Keratinocyte (primary cell): ENCODE data around the gene PER1. TPM values are rescaled to one million over a fixed set of nuclear protein-coding genes. Genes with fewer than 3 reads are reported as not detected.

Experiments used
- DNase-seq: peaks from one replicate; pipeline ENCODE4 v3.0.0-alpha.2; 2011; ENCODE audit warnings: low read depth, missing footprints, low spot score
- FAIRE-seq: peaks from 2 replicates; lab custom pipeline; 2011; peaks lifted over from hg19 to GRCh38; lab: Jason Lieb, UNC
- H2AFZ ChIP-seq: 2 replicates; pipeline ENCODE4 v1.6.0; 2012; ENCODE audit warnings: low read length, control low read depth, inconsistent platforms; ENCODE audit not compliant: control insufficient read depth
- H3K27ac ChIP-seq: 2 replicates; pipeline ENCODE4 v1.5.1; 2011; ENCODE audit warnings: low read length; ENCODE audit not compliant: control insufficient read depth, insufficient read depth
- H3K27me3 ChIP-seq: 3 replicates; pipeline ENCODE4 v1.6.0; 2011; ENCODE audit warnings: low read length; ENCODE audit not compliant: control insufficient read depth, insufficient read depth; ENCODE audit errors: extremely low read depth
- H3K36me3 ChIP-seq, 2 experiments: 2 replicates in 1 of 2; 3 replicates in 1 of 2; pipeline ENCODE4 v1.5.1; 2011; ENCODE audit warnings: low read length in 2 of 2, mild to moderate bottlenecking in 1 of 2; ENCODE audit not compliant: control insufficient read depth in 2 of 2, insufficient read depth in 2 of 2; ENCODE audit errors: extremely low read depth in 1 of 2
- H3K4me1 ChIP-seq: 3 replicates; pipeline ENCODE4 v1.5.1; 2011; ENCODE audit warnings: low read length; ENCODE audit not compliant: control insufficient read depth, insufficient read depth; ENCODE audit errors: extremely low read depth
- H3K4me2 ChIP-seq: 3 replicates; pipeline ENCODE4 v1.6.0; 2011; ENCODE audit warnings: low read depth, low read length; ENCODE audit not compliant: control insufficient read depth, insufficient read depth; ENCODE audit errors: extremely low read depth
- H3K4me3 ChIP-seq, 3 experiments: fragments of 200-600 bp in 1 of 3; sonication (generic) in 1 of 3; 2 replicates in 2 of 3; 3 replicates in 1 of 3; pipeline ENCODE4 v1.5.1; 2011 to 2016; ENCODE audit warnings: low read length in 3 of 3, mild to moderate bottlenecking in 3 of 3, control low read depth in 2 of 3, inconsistent platforms in 1 of 3, low read depth in 1 of 3, mixed read lengths in 1 of 3, mixed run types in 1 of 3, moderate library complexity in 1 of 3; ENCODE audit not compliant: control insufficient read depth in 2 of 3, insufficient read depth in 2 of 3; ENCODE audit errors: extremely low read depth in 1 of 3
- H3K79me2 ChIP-seq: 2 replicates; pipeline ENCODE4 v1.6.0; 2012; ENCODE audit warnings: low read length; ENCODE audit not compliant: control insufficient read depth, insufficient read depth
- H3K9ac ChIP-seq: 3 replicates; pipeline ENCODE4 v1.6.0; 2011; ENCODE audit warnings: low read length; ENCODE audit not compliant: control insufficient read depth, insufficient read depth; ENCODE audit errors: extremely low read depth
- H3K9me1 ChIP-seq: 3 replicates; pipeline ENCODE4 v1.6.0; 2011; ENCODE audit warnings: low read length; ENCODE audit not compliant: control insufficient read depth, insufficient read depth; ENCODE audit errors: extremely low read depth
- H3K9me3 ChIP-seq: 2 replicates; pipeline ENCODE4 v1.5.1; 2012; ENCODE audit warnings: low read depth, low read length; ENCODE audit not compliant: control insufficient read depth
- H4K20me1 ChIP-seq: 3 replicates; pipeline ENCODE4 v1.6.0; 2011; ENCODE audit warnings: low read length; ENCODE audit not compliant: control insufficient read depth, insufficient read depth; ENCODE audit errors: extremely low read depth
- EZH2 ChIP-seq: IDR thresholded peaks from one replicate; pipeline ENCODE4 v1.6.1; 2012; ENCODE audit warnings: inconsistent platforms, mild to moderate bottlenecking, low read length, moderate library complexity
- dilution Hi-C: fragments of 300-500 bp; cut with MboI; formaldehyde crosslinking; loops from one replicate; pipeline ENCODE4 v1.7.0; 2020; ENCODE audit warnings: low sequenced_read_pairs; ENCODE audit not compliant: extremely low pct_ligation_motif_present
- polyA plus RNA-seq, 5 experiments: library from polyadenylated mRNA; depleted of rRNA in 3 of 5; stranded (reverse) in 3 of 5; stranded (forward) in 1 of 5; unstranded in 1 of 5; fragments of >200 nt; gene quantifications; 1 replicate in 1 of 5; 2 replicates in 3 of 5; 3 replicates in 1 of 5; pipeline versions ENCODE4 v1.2.1 to v1.2.3, GENCODE V29; 2011 to 2012; ENCODE audit warnings: missing spikeins in 2 of 5, low read depth in 1 of 5, low replicate concordance in 1 of 5
- TF ChIP-seq, protein P1 (sequence below), 3 experiments: IDR thresholded peaks in 1 of 3; conservative IDR thresholded peaks in 1 of 3; optimal IDR thresholded peaks in 1 of 3; 2 replicates in 2 of 3; 3 replicates in 1 of 3; pipeline versions ENCODE3 to v1.5.1; 2011; ENCODE audit warnings: low read length in 3 of 3, mild to moderate bottlenecking in 3 of 3, moderate library complexity in 2 of 3, control low read depth in 1 of 3, inconsistent platforms in 1 of 3; ENCODE audit not compliant: insufficient read depth in 2 of 3; ENCODE audit errors: extremely low read depth in 1 of 3

The PER1 gene
- polyA plus RNA-seq, 1 donor (not counting 4 experiments of a cell fraction or from before 2014, with no cell fraction given): 15.1 TPM

- Histone ChIP-seq H2AFZ (no peak overlapping the region), H3K4me3 (no peak overlapping the region), H3K9me1 (no peaks in the 10 kb centered on the region), H3K27me3 (peaks cover 18% of the 10 kb centered on the region), H3K9ac (no peak overlapping the region), H3K4me1 (peaks cover 2% of the 10 kb centered on the region), H3K36me3 (no peaks in the 10 kb centered on the region), H4K20me1 (no peaks in the 10 kb centered on the region), H3K4me2 (no peak overlapping the region), H3K79me2 (no peaks in the 10 kb centered on the region), H3K27ac (no peak overlapping the region), H3K9me3 (no peaks in the 10 kb centered on the region)
- FAIRE-seq (no peak), DNase-seq (no peak)
- dilution Hi-C loops: no loop called here
- TF ChIP-seq, protein P1, sequence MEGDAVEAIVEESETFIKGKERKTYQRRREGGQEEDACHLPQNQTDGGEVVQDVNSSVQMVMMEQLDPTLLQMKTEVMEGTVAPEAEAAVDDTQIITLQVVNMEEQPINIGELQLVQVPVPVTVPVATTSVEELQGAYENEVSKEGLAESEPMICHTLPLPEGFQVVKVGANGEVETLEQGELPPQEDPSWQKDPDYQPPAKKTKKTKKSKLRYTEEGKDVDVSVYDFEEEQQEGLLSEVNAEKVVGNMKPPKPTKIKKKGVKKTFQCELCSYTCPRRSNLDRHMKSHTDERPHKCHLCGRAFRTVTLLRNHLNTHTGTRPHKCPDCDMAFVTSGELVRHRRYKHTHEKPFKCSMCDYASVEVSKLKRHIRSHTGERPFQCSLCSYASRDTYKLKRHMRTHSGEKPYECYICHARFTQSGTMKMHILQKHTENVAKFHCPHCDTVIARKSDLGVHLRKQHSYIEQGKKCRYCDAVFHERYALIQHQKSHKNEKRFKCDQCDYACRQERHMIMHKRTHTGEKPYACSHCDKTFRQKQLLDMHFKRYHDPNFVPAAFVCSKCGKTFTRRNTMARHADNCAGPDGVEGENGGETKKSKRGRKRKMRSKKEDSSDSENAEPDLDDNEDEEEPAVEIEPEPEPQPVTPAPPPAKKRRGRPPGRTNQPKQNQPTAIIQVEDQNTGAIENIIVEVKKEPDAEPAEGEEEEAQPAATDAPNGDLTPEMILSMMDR (optimal IDR thresholded peaks at IDR 0.05 in 1 of 3, IDR thresholded peaks at IDR 0.05 in 1 of 3, conservative IDR thresholded peaks at IDR 0.05 in 1 of 3; ENCODE audit: extremely low read depth in 1 of 3, insufficient read depth in 2 of 3, low read length in 3 of 3): no peak
- no peak for TF ChIP-seq EZH2
Measured at GRCh38 chr17:8091033-8091687, 61.0 kb downstream of the PER1 start.

Other genes starting within 250 kb of the PER1 start
- 3.4 to 5.7 TPM (median 3.6 TPM) in 3 replicates for gene RNF227, start 236.1 kb downstream of the PER1 start, polyA plus RNA-seq
- gene KCNAB3, start 222.5 kb downstream of the PER1 start, polyA plus RNA-seq: 2.0 to 2.5 TPM (median 2.2 TPM) in 3 replicates
- 108 to 396 TPM (median 128 TPM) in 3 replicates for gene TRAPPC1, start 220.5 kb downstream of the PER1 start, polyA plus RNA-seq
- gene CNTROB, start 220.2 kb downstream of the PER1 start, polyA plus RNA-seq: 17.4 to 20.5 TPM (median 17.4 TPM) in 3 replicates
- 0.25 to 0.42 TPM in 2 of 3 replicates, not detected in the other for gene GUCY2D, start 149.8 kb downstream of the PER1 start, polyA plus RNA-seq
- gene ALOX15B, start 113.3 kb downstream of the PER1 start, polyA plus RNA-seq: 29.7 to 56.5 TPM (median 31.9 TPM) in 3 replicates
- 0.43 to 0.75 TPM (median 0.47 TPM) in 3 replicates for gene ALOX12B, start 64.7 kb downstream of the PER1 start, polyA plus RNA-seq
- 2.0 to 4.6 TPM (median 2.7 TPM) in 3 replicates for gene ALOXE3, start 33.9 kb downstream of the PER1 start, polyA plus RNA-seq
- 0.05 to 0.33 TPM (median 0.16 TPM) in 3 replicates for gene HES7, start 28.3 kb downstream of the PER1 start, polyA plus RNA-seq
- 8.1 to 10.4 TPM (median 9.8 TPM) in 3 replicates for gene VAMP2, start 10.5 kb upstream of the PER1 start, polyA plus RNA-seq
- gene TMEM107, start 24.0 kb upstream of the PER1 start, polyA plus RNA-seq: 16.2 to 21.8 TPM (median 19.0 TPM) in 3 replicates
- 4.2 to 6.3 TPM (median 5.5 TPM) in 3 replicates for gene BORCS6, start 37.8 kb upstream of the PER1 start, polyA plus RNA-seq
- gene AURKB, start 58.2 kb upstream of the PER1 start, polyA plus RNA-seq: 1.4 to 28.2 TPM (median 12.6 TPM) in 3 replicates
- gene CTC1, start 95.7 kb upstream of the PER1 start, polyA plus RNA-seq: 7.4 to 17.7 TPM (median 12.1 TPM) in 3 replicates
- 10.3 to 14.1 TPM (median 13.5 TPM) in 3 replicates for gene PFAS, start 96.9 kb upstream of the PER1 start, polyA plus RNA-seq
- gene RANGRF, start 136.3 kb upstream of the PER1 start, polyA plus RNA-seq: 21.3 to 28.7 TPM (median 24.4 TPM) in 3 replicates
- gene SLC25A35, start 143.0 kb upstream of the PER1 start, polyA plus RNA-seq: 0.71 to 1.3 TPM (median 1.1 TPM) in 3 replicates
- gene ARHGEF15, start 157.8 kb upstream of the PER1 start, polyA plus RNA-seq: not detected in 3 replicates
- gene ODF4, start 187.4 kb upstream of the PER1 start, polyA plus RNA-seq: not detected in 3 replicates
- 4,206 to 5,909 TPM (median 4,505 TPM) in 3 replicates for gene RPL26, start 230.8 kb upstream of the PER1 start, polyA plus RNA-seq
- gene RNF222, start 245.4 kb upstream of the PER1 start, polyA plus RNA-seq: 0.18 to 0.46 TPM (median 0.23 TPM) in 3 replicates